H1 (cell line): ENCODE results near the gene NEFH.

Source experiments
- CREB1 ChIP-seq: IDR thresholded peaks from 2 replicates; pipeline ENCODE4 v1.6.1; 2012; ENCODE audit warnings: inconsistent platforms
- EGR1 ChIP-seq: IDR thresholded peaks from 2 replicates; pipeline ENCODE4 v1.6.1; 2011; ENCODE audit warnings: low read depth, low read length, borderline replicate concordance
- GABPA ChIP-seq: IDR thresholded peaks from 2 replicates; pipeline ENCODE4 v1.6.1; 2011; ENCODE audit warnings: mild to moderate bottlenecking, low read length, moderate library complexity, borderline replicate concordance; ENCODE audit not compliant: insufficient read depth
- JUND ChIP-seq: IDR thresholded peaks from 2 replicates; pipeline ENCODE4 v1.6.1; 2011; ENCODE audit warnings: mild to moderate bottlenecking, improper control_type of control experiment, low read length
- KDM1A ChIP-seq: fragments of 200-600, 300-600 bp; sonication (generic); IDR thresholded peaks from 2 replicates; pipeline ENCODE4 v1.7.1; 2016; ENCODE audit warnings: mild to moderate bottlenecking, low read length, borderline replicate concordance
- POLR2AphosphoS5 ChIP-seq: IDR thresholded peaks from 2 replicates; pipeline ENCODE4 v1.6.1; 2011; ENCODE audit warnings: low read depth, low read length
- RAD21 ChIP-seq, 2 experiments: IDR thresholded peaks in 1 of 2; conservative IDR thresholded peaks in 1 of 2; 2 replicates each; pipeline ENCODE4 v1.6.1; 2011; ENCODE audit warnings: low read depth in 2 of 2, low read length in 2 of 2, improper control_type of control experiment in 1 of 2, inconsistent platforms in 1 of 2, mild to moderate bottlenecking in 1 of 2, moderate library complexity in 1 of 2
- SIN3A ChIP-seq, 2 experiments: IDR thresholded peaks in 1 of 2; conservative IDR thresholded peaks in 1 of 2; 2 replicates each; pipeline ENCODE4 v1.6.1; 2011 to 2012; ENCODE audit warnings: low read length in 2 of 2, improper control_type of control experiment in 1 of 2, low read depth in 1 of 2, mild to moderate bottlenecking in 1 of 2
- TF ChIP-seq, protein P1 (sequence below), 3 experiments: IDR thresholded peaks; 1 replicate in 2 of 3; 2 replicates in 1 of 3; pipeline versions ENCODE4 v1.5.1 to v1.6.1; 2011; ENCODE audit warnings: low read length in 3 of 3, mild to moderate bottlenecking in 3 of 3, inconsistent platforms in 2 of 3, low read depth in 1 of 3, moderate library complexity in 1 of 3; ENCODE audit not compliant: insufficient read depth in 1 of 3; ENCODE audit errors: control extremely low read depth in 1 of 3

DNA sequence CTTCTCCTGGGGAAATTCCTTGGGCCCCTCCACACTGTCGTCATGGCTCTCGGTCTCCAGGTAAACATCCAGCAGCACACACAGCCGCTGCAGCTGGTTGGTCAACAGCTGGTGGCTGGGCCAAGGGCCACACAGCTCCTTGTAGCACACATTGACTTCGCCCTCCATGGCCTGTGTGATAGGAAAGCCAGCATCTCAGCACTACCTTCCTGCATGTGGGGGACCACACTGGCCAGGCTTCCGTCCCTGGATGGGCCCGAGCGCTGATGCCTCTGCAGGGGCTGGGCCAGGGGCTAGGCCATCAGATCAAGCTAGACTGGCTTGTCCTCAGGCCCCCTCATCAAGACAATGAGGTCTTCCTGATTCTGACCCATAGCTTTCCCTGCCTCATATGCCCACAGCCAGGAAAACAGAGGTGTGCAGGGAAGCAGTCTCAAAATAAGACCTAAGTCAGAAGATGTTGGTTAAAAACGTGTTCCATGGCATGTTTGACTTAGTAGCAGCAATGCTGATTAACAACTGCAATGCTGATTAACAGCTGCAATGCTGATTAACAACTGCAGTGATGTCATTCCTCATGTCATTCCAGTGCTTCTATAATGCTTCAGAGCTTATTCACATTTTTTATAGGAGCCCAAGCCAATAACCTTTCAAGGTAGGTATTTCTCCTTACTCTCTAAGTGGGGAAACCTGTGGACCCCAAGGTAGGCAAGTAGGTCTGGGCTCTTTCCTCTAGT, 31.3 kb downstream of the NEFH start:
- TF ChIP-seq JUND = no peak
- TF ChIP-seq, protein P1, sequence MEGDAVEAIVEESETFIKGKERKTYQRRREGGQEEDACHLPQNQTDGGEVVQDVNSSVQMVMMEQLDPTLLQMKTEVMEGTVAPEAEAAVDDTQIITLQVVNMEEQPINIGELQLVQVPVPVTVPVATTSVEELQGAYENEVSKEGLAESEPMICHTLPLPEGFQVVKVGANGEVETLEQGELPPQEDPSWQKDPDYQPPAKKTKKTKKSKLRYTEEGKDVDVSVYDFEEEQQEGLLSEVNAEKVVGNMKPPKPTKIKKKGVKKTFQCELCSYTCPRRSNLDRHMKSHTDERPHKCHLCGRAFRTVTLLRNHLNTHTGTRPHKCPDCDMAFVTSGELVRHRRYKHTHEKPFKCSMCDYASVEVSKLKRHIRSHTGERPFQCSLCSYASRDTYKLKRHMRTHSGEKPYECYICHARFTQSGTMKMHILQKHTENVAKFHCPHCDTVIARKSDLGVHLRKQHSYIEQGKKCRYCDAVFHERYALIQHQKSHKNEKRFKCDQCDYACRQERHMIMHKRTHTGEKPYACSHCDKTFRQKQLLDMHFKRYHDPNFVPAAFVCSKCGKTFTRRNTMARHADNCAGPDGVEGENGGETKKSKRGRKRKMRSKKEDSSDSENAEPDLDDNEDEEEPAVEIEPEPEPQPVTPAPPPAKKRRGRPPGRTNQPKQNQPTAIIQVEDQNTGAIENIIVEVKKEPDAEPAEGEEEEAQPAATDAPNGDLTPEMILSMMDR (IDR thresholded peaks at IDR 0.05; ENCODE audit: control extremely low read depth in 1 of 3, insufficient read depth in 1 of 3, low read depth in 1 of 3, low read length in 3 of 3) = no peak
- no peak for TF ChIP-seq POLR2AphosphoS5
- no peak for TF ChIP-seq CREB1
- no peak for TF ChIP-seq EGR1
- no peak for TF ChIP-seq GABPA
- no peak for TF ChIP-seq KDM1A
- TF ChIP-seq SIN3A (conservative IDR thresholded peaks at IDR 0.05 in 1 of 2, IDR thresholded peaks at IDR 0.05 in 1 of 2; ENCODE audit: low read depth in 1 of 2, low read length in 2 of 2) = no peak
- TF ChIP-seq RAD21 (IDR thresholded peaks at IDR 0.05 in 1 of 2, conservative IDR thresholded peaks at IDR 0.05 in 1 of 2; ENCODE audit: low read depth in 2 of 2, low read length in 2 of 2) = no peak
